HG03045 (cell line): ENCODE results near the gene AWAT2.

Experiments
- ATAC-seq: cut with Tn5 transposase; IDR thresholded peaks from one replicate; pipeline ENCODE4 v1.9.1; 2021; ENCODE audit warnings: mild to moderate bottlenecking, moderate library complexity; ENCODE audit not compliant: unreplicated experiment

The AWAT2 gene

DNA sequence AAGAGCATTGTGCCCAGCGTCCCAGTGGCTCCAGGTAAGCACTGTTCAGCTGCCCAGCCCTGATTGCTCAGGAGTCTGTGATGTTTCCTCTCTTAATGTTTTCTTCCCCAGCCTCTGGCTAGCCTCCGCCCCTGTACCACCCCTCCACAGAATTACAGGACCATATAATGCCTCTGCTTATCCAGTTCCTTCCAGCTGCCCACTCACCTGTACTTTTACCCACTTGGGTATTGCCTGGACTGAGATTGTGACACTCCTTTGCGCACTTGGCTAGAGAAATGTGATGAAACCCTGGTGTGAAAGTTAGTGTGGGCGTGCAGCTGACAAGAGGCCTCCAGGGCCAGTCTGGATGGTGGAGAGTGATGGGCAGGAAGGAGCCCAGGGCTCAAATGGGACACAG, at the start of gene AWAT2:
TSS of gene AWAT2 (minus strand) at position 14 of the 400 bp plus-strand sequence. CDS start at position 8, 6 bp downstream.
- ATAC-seq, result no peak

GRCh38 chrX:70096052-70096451, 46.3 kb upstream of the AWAT2 start:
- ATAC-seq, result no peak

DNA sequence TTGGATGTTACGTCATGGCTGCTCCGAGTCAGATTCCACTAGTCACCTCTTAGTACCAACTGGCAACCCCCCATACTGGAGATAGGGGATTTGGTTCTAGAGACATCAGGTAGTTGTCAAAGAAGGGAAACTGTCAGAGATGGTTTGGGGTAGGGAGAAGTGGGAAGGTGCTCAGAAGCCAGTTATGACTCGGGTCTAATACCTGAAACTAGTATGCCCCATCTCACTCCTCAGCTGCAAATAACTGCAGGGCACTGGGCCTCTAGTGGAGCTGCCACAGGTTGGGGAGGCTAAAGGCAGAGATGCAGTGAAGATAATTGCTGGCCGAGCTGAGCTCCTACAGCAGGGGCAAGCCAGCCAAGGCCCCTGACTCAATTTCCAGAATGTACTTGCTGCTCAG, 42.5 kb upstream of the AWAT2 start:
- ATAC-seq, result no peak

- ATAC-seq, result no peak
Measured at GRCh38 chrX:70089604-70090297, 40.0 kb upstream of the AWAT2 start.

GRCh38 chrX:70088751-70089150, 39.0 kb upstream of the AWAT2 start:
- ATAC-seq, result no peak

GRCh38 chrX:70087857-70088630, 38.3 kb upstream of the AWAT2 start:
- no peak for ATAC-seq

DNA sequence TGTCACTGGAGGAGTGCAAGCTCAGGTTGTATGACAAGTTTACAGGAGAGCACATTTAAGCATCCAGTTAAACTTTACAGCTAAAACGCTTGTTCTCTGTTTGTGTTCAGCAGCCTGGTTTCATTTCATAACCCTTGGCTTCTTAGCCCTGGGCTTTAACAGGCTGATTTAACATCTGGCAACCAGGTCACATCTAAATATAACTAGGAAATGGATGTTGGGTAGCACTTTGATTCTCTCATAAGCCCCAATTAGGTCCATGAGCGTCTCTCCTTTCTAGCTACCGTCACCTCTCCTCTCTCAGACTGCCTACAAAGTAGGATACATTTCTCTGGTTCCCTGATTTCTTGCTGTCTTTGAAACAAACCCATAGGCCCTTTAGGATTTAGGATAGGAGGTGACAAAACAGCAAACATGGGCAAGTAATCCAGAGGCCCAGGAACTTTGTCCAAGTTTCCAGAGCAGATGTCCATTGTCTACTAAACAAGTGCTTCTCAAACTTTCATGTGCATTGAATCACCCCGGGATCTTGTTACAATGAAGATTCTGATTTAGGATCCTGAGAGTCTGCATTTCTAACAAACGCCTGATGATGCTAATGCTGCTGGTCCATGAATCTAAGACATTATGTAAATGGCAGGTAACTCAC, 35.0 kb upstream of the AWAT2 start:
- no peak for ATAC-seq

- ATAC-seq, result no peak
Measured at GRCh38 chrX:70082723-70083122, 33.0 kb upstream of the AWAT2 start.

GRCh38 chrX:70079870-70080269, 30.1 kb upstream of the AWAT2 start:
- no peak for ATAC-seq

DNA sequence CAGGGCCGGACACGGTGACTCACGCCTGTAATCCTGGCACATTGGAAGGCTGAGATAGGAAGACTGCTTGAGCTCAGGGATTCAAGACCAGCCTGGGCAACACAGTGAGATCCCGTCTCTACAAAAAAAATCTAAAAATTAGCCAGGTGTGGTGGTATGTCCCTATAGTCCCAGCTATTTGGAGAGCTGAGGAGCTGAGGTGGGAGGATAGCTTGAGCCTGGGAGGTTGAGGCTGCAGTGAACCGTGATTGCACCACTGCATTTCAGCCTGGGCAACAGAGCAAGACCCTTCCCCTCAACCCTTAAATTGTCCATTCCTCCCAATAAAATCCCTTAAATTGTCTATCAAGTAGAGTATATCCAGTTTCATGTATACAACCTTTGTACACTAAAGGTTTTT, 29.6 kb upstream of the AWAT2 start:
- ATAC-seq, result no peak

DNA sequence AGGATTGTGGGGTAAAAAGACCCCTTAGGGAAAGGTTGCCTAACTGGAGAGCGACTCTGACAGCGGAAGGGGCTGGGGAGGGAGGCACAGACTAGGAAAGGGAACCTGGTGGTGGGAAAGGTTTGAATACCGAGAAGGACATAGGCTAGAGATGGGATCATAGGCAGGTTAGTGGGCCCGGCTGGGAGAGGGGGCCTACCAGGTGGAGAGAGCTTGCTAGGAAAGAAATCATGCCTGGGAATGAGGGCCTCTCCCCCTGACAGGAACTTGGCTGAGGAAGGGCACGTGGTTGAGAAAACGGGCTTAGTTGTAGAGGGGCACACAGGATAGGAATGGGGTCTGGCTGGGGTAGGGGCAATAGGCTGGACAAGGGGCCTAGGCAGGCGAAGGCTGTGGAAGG, 16.9 kb upstream of the AWAT2 start:
- no peak for ATAC-seq

GRCh38 chrX:70062961-70063550, 13.3 kb upstream of the AWAT2 start:
- no peak for ATAC-seq

DNA sequence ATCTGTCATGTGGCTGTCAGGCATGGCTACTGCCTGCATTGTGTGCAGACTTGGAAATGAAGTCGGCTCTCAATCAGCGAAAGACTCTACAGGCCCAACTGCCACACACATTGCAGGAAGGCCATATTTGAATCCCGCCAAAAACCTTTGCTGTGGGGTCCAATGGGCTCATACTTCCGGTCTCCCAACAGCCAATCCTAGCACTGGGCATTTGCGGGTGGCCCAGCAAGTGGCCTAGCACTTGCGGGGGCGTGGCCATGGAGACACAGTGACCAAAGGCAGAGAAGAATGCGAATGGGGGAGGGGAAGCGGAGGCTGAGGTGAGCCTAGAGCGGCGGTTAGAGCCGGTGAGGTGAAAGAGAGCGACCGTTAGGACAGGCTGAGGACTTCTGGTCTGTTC, 12.3 kb upstream of the AWAT2 start, which contains the start of gene OTUD6A:
TSS of gene OTUD6A (plus strand) at position 382 of the 400 bp plus-strand sequence. CDS start 68 bp downstream, outside the sequence.
- no peak for ATAC-seq

GRCh38 chrX:70054391-70054790, 4.7 kb upstream of the AWAT2 start:
- no peak for ATAC-seq

GRCh38 chrX:70052895-70053615, 3.3 kb upstream of the AWAT2 start:
- ATAC-seq, result no peak

DNA sequence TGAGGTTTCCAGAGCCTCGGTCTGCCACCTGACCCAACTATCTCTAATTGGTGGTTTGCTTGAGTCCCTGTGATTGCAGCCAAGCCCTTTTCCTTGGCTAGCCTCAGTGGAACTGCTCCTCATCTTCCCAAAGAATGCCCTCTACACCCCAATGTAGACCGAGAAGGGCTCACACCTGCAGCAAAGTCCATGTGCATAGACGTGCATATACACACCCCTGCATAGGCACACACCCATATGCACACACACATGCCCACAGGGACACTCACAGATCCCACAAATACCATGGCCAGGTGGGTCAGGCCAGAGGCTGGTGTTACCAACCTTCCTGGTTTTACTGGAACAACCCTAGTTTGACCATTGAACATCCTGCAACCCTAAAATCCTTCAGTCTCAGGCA, 332 bp downstream of the AWAT2 start:
- ATAC-seq, result no peak

DNA sequence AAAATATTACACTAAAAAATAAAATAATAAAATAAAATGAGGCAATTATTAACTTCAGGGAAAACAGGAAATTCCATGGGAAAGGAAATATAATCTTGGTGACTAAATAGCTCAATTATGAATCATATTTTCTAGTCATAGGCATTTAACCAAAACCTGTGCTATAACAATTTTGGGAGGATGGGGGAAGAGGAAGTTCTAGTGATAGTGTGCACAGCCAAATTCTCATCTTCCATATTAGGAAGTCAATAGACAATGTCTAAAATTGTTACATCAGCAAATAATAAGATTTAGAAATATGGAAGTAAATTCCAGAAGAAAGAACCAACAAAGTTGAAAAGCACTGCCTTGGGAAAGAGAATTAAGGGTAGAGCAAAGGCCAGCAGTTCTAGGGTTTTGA, 2.8 kb downstream of the AWAT2 start:
- ATAC-seq, result no peak

DNA sequence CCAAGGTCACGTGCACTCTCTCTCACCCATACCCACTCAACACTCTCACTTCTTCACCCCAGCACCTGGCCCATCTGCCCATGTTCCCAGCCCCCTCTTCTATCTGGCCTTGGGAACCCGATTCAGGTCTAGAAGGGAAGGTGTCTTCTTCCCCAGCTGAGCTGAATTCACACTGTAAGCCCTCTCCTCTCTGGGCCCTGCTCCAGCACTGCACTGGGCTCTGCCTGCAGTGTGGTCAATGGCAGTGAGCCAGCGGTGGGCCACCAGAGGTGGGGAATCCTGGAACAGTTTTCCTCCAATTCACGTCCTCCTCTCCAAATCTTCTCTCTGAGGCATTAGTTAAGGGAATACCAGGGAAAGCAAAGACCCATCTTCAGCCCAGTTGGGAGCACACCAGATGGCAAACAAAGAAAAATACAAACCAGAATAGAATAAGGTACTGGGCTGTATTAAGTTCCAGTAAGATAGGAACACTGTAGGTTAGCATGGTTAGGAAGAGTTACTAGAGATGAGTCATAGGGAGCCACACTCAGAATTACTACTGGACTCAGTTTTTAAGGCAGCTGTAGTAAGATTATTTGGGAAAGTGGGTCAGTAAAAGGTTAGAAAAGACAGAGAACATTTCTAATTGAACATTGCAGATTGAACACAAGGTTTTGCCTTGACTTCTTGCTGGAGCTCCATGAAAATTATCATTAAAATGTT, 5.0 kb downstream of the AWAT2 start:
- no peak for ATAC-seq

GRCh38 chrX:70043685-70044084, 6.1 kb downstream of the AWAT2 start:
- ATAC-seq, result no peak
